Stimulated activated CD4-positive, alpha-beta T cell treated with anti-CD3 and anti-CD28 coated beads, Interleukin-1b, Interleukin-23, amount 100 ng/mL, for 24 hours (primary cell): ENCODE data around the gene HBEGF.
"Not testable (repeated sequence)": the region's sequence is repeated elsewhere in the genome, so short reads cannot be mapped to it uniquely, and the experiment has no call there.

ENCODE experiments used
- DNase-seq, 4 experiments: peaks; one replicate each; pipeline ENCODE4 v3.0.0-alpha.2; 2020; ENCODE audit warnings: low read depth in 4 of 4, low spot score in 1 of 4

Gene HBEGF

DNA sequence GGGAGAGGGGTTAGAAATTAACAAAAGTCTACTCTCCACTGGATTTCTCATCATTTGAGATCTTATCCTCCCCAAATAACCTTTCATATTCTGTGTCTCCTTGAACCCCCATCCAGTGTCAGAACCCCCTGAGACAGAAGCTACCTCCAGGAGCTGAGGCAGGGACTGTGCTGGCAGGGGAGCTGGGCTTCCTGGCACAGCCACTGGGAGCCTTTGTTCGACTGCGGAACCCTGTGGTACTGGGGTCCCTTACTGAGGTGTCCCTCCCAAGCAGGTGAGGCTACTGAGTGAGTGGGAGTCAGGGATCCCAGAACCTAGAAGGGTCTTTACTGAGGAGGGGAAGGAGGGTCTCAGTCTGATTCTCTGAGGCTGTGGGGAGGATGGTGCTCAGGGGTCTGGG, 15.5 kb upstream of the HBEGF start:
- DNase-seq = no peak

DNA sequence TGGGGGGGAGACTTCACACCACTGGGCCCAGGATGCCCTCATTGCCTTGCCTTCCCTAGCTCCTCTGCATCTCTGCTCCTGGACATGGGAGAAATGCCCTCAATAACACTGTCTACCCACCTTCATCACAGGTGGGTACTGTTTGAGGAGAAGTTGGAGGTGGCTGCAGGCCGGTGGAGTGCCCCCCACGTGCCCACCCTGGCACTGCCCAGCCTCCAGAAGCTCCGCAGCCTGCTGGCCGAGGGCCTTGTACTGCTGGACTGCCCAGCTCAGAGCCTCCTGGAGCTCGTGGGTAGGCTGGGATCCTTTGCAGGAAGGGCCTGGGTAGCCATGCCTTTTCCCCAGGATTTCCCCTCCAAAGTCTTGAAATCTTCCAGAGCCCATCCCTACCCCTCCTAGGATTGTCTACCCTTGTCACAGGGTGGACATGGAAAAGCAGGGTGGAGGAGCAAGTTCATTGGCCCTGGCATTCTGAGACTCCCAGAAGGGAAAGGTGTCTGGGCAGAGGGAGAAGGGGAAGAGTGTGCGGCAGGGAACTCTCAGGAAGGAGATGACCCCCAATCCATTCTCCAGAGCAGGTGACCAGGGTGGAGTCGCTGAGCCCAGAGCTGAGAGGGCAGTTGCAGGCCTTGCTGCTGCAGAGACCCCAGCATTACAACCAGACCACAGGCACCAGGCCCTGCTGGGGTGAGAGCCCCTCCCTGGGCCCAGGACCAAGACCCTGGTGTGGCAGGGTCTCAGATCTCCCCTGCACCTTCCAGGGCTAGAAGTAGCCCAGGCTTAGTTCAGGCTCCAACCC, 14.5 kb upstream of the HBEGF start:
- DNase-seq = no peak

DNA sequence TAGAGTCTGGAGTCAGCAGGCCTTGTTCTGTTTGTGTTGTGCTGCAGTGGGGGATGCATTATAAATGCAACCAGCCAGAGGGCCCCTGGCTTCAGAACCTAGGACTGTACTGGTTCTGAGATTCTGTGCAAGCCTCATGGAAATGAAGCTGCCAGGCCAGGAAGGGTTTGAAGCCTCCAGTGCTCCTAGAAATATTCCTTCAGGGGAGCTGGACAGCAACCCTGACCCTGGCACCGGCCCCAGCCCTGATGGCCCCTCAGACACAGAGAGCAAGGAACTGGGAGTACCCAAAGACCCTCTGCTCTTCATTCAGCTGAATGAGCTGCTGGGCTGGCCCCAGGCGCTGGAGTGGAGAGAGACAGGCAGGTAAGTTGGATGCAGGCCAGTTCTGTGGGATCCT, 13.7 kb upstream of the HBEGF start, which contains the start of gene SLC4A9:
Gene SLC4A9, plus strand, starts transcription at position 94 of the 400 bp plus-strand sequence. Its CDS starts 43 bp downstream, at position 137.
- no peak for DNase-seq

DNA sequence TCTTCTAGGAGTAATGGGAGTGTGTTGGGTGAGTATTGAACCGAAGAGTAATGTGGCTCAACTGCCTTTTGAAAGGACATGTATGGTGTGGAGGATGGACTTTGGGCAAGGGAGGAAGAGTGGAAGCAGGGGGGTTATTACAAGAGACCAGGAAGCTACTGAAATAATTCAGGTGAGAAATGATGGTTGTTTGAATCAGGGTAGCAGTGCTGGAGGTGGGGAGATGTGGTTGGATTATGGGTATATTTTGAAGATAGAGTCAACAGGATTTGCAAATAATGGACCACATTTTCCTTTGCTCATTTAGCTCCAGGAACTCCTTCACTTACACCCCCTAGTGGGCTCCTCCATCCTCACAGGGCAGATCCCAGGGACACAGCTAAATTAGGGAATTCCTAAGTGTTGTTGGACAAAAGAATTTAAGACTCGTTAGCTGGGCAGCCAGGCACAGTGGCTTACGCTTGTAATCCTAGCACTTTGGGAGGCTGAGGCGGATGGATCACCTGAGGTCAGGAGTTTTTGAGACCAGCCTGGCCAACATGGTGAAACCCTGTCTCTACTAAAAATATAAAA, 12.4 kb upstream of the HBEGF start:
- no peak for DNase-seq

DNA sequence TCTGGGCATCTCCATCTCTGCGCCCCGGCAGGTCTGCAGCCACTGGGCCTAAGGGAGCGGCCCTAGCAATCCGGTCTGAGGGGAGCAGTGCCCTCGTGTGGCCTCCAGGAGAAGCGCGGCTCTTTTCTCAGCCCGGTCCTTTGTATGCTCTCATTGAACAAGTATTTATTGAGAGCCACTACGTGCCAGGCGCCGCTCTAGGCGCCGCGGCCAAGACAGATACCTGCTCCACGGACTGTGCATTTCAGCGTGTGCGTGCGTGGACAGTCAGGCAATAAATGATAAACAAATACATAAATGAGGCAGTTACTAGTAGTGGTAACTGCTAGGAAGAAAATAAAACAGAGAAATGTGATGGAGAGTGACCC, 11.3 kb upstream of the HBEGF start:
- peak in 3 of 4 experiments; percentile 44 to 67 (median 50) for DNase-seq

DNA sequence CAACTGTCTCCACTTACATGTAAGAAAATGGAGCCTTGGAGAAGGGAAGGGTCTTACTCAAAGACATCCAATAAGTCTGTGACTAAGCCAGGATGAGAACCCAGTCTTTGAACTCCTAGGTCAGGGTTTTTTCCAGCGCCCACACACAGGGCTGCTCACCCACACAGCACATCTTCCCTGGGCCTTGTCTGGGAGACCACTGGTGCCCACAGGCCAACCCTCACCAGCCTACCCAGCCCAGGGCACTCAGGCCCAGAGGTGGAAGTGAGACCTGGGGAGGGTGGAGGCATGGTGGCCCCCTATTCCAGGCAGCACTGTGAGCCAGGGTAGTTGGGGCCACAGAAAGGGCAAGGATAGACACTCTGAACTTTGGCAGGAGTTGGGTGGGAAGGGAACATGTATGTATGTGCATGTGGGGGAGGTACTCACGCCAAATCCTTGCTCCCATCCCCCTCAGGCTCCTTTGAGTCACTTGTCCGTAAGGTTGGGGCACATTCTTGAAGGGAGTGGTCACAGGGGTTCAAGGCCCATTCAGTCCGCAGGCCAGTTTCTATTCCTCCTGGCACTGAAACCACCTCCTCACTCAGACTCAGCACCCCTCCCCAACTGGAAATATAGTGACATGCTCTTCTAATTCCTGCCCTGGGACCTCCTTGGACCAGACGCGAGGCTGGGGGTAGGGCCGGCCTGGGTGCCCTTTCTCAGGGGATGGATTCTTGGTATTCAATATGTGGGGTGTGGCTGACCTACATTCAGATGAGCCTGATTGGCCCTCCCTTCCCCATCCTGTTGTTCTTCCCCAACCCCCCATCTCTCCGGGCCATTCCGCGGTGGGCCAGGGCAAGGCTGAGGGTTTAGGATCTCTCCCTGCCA, 10.7 kb upstream of the HBEGF start:
- no peak for DNase-seq

DNA sequence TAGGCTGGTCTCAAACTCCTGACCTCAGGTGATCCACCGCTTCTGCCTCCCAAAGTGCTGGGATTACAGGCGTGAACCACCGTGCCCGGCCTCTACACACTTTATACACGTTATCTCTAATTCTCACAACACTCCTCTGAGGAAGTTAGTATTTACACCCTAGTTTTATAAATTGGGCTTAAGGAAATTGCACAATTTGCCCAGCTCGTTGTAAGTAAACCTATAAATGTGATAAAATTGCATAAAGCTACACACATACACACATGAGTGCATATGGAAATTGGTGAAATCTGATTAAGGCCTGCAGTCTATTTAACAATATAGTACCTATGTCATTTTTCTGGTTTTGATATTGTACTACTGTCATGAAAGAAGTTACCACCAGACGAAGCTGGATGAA, 9.1 kb upstream of the HBEGF start:
- DNase-seq = no peak

DNA sequence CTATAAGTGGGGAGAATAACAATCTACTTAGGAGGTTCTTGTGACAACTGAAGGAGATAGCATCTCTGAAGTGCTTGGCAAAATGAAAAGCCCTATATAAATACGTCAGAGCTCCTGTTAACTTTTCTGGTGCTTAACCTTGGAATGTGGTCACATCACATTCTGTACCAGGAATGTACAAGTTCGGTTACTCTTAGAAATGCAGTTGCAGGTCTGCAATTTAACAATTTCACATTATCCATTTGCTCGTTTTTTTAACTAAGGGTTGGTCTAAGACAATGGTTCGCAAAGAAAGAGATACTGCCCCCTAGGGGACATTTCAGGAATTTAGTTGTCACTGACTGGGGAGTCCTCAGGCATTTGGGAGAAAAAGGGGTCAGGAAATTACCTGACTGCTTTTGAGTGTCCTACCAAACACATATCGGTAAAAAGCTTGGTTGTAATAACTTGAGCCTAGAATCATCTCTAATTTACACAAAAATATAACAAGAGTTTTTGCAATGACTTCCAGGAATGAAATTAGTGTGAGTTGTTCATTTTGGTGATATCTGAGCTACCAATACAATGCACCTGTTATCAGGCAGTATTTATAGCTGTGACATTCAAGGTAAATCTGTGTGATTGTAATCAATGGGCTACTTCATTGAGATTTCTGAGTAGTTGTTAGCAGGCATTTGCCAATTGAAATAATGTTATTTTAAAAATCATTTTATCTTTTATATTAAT, 5.4 kb upstream of the HBEGF start:
- peak in 3 of 4 experiments; percentile 37 to 54 (median 45) for DNase-seq

DNA sequence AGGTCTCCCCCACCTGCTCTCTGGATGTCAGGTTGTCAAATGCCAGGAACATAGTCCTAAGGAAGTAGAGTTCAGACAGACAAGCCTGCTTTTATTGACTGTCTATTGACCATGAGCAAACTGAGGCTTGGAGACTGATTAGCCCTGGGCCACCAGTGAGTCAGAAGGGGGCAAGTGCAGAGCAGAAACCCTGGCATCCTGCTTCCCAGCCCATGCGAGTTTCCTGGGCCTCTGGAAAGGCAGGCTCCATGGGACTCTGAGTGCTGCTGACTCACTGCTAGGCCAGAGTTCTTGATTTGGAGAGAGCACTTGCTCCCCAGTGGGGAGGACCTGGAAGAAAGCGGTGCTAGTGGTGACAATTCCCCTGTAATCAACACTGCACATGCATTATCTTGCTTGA, 2.8 kb upstream of the HBEGF start:
- no peak for DNase-seq

DNA sequence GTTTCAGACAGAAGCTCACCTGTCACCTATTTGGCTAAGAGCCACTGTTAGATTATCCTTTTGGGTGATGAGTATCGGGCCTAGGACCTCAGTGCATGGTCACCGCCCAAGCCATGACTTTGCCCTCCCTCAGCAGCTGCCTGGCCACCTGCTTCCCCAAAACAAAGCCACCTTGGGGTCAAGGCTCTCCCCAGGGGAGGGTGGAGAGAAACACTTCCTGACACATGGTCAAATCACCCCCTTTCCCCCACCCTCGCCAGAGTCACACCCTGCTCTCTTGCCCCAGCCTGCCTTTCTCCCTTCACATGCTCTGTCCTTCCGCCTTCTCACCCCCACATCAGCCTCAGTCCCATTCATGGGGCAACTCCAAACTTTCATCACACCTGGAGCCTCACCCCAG, 1.7 kb upstream of the HBEGF start:
- DNase-seq = no peak

DNA sequence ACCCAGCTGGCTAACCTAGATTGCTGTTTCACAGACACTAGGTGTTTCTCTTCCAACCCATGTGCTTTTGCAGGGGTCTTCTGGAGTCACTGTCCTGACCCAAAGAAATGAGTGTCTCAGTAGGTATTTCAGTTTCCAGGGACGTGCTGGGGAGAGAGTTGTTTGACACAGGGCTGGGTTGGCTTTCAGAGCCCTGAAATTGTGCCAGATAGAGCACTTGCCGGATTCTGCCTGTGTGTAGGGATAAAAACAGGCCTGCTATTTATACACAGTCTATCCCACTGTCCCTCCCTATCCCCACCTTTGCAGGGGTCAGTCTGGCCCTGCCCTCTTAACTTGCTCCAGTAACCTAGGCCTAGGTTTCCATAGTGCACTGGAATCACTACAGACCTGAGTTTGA, 957 bp upstream of the HBEGF start:
- DNase-seq = no peak

DNA sequence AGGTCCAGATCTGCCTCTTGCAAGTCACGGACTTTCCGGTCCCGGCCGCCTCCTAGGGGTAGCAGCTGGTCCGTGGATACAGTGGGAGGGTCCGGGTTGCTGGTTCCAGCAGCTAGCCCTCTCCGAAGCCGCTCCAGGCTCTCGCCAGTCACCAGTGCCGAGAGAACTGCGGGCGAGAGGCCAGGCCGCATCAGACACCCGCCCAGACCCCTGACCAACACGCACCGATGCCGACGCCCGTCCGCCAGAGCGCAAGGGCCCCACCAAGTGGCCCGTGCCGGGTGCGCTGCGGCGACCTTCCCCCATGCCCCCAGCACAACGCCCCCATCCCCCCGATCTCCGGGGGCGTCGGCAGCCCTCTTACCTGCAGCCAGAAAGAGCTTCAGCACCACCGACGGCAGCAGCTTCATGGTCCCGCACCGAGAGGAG, 470 bp downstream of the HBEGF start:
- DNase-seq = no peak

DNA sequence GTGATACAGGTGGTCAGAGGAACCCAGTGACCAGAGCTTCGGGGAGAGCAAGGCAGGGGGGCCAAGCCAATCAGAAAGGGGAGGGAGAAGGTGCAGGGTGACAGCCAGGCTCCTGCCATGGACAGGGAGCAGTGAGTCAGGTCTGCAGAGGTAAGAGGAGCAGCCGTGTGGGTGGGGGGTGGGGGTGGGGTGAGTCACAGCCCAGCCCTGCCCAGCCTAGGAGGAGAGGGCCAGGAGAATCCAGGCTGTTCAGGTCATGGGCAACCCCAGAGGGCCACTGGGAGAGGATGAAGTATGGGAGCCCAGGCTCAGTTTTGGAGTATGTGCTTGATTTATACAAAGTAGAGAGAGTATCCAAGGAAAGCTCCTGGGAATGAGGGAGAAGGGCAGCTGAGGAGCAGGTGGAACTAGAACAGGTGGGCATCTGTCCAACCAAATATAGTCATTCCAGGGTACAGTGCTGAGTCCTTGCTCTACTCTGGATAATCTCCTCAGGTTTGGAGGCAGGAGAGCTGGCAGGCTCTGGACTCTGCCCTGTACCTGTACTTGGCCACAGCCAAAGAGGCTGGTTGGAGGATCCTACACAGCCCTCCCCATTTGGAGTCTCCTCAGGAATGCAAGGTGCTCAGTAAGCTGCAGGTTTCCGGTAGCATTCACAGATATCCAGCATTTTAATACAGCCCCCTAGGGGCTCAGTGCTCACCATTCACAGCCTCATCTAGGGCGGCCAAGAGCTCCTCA, 1.6 kb downstream of the HBEGF start:
- DNase-seq = no peak

DNA sequence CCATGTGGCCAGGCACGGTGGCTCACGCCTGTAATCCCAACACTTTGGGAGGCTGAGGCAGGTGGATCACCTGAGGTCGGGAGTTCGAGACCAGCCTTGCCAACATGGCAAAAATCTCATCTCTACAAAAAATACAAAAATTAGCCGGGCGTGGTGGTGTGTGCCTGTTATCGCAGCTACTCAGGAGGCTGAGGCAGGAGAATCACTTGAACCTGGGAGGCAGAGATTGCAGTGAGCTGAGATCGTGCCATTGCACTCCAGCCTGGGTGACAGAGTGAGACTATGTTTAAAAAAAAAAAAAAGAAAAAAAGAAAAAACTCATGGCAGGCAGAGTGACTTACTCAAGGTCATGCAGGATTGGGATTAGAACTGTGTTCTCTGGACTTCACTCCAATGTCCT, 2.6 kb downstream of the HBEGF start:
- not testable (repeated sequence) for DNase-seq

DNA sequence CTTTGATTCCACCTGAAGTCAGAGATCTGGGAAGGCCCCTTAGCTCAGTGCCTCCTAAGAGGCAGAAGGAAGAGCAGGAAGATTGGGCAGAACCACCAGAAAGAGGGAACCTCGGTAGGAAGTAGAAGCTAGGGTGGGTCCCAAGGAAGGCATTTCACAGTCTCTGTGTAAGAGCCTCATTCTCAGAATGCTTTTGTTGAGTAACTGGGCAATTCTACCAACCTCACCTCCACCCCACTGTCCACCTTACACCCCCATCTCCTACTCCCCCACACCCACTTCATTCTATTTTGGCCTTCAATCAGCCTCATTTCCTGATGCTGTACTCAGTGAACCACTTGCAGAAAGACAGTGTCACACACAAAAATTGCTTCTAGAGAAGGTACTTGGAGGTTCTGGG, 3.5 kb downstream of the HBEGF start:
- no peak for DNase-seq

DNA sequence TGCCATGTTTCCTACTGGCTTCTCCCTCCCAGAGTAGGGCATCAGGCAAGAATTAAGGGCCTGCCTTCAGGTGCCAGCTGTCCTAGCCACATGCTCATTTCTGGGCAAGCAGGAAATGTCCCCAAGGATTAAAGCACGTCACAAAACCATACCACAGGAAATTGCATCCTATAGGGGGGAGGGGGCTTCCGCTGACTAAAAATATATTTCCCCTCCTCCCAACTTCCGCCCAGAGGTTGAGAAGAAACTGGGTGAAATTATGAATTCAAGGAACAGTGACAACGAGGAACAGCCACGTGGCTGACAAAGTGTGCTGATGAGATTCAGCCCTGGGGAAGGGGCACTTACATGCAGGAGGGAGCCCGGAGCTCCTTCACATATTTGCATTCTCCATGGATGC, 4.1 kb downstream of the HBEGF start:
- DNase-seq = peak in 1 of 4 experiments; percentile 27

DNA sequence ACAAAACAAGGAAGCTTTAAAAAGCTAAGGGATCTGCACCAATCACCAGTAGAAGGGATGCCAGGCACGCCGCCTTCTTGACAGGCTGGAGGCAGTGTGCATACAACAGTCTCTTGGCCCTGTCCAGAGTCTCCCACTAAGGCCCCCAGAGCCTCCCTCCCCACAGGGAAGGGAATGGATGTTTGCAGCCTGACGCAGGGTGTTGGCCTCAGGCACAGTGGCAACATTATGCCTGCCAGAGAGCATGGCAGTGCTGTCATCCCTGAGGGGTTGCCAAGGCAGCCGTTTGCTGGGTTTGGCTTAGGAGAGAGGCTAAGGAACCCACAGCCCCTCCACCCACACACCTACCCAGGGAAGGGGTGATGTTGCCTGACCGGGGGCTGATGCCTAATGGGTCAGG, 4.8 kb downstream of the HBEGF start:
- no peak for DNase-seq

DNA sequence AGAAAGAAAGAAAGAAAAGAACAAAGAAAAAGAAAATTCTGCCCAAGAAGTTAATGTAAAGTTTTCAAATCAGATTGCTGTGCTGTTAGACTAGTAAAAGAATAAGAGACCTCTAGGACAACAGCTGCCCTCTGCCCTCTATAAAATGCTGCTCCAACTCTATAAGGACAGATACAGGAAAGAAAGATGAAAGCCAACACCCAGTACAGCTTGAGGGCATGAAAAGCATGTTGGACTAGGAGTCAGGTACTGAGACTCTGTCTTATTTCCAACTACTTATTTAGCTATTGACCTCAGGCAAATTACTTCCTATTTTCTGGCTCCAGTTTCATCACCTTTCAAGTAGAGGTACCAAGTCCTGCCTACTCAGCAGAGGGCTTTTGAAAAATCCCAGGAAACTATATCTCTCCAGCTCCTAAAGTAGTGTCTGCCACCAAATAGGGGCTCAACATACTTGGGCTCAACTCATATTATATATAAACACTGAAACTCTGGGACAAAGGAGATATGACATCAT, 5.7 kb downstream of the HBEGF start:
- no peak for DNase-seq

DNA sequence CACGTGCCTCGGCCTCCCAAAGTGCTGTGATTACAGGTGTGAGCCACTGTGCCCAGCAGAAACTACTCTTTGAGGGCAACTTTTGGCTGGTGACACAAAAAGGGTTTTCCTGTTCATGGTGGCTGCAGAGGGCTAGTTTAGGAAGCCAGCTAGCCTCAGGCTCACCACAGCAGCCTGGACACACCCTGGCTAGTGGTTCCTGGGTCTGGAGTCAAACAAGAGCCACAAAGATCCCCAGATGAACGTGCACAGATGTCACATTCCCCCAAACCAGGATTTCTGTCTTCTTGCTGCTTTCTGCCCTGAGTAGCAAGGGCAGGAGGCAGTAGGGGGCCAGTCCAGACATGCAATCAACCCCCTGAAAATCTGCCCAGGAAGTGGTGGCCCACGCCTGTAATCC, 6.8 kb downstream of the HBEGF start:
- DNase-seq = no peak

DNA sequence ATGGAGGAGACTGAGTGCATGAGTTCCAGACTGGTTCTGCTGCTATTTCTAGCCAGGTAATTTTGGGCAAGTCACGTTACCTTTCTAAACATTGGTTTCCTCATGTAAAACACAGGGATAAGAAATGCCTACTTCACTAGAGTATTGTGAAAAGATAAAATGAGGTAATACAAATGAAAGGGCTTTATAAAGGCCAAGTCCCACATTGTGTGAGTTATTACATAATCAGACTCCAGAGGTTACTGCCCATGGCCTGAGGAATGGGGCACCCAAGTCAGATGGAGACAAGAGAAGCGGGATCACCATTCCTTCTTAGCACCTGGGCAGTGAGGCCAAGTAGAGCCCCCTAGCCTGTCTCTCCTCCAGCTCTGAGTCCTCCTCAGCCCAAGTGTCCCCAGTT, 7.5 kb downstream of the HBEGF start:
- DNase-seq = no peak
